Mammary epithelial cell (primary cell): ENCODE results near the gene ONECUT1.

Source experiments
- EZH2 ChIP-seq: IDR thresholded peaks from 2 replicates; pipeline ENCODE4 v1.6.1; 2012; ENCODE audit warnings: low read length, inconsistent platforms, borderline replicate concordance
- TF ChIP-seq, protein P1 (sequence below), 2 donors: IDR thresholded peaks in 1 of 2; conservative IDR thresholded peaks in 1 of 2; 2 replicates each; pipeline ENCODE4 v1.5.1; 2011 to 2012; ENCODE audit warnings: inconsistent platforms in 2 of 2, low read length in 2 of 2, mild to moderate bottlenecking in 2 of 2, control low read depth in 1 of 2, low read depth in 1 of 2; ENCODE audit not compliant: insufficient read depth in 1 of 2; ENCODE audit errors: extremely low read depth in 1 of 2

DNA sequence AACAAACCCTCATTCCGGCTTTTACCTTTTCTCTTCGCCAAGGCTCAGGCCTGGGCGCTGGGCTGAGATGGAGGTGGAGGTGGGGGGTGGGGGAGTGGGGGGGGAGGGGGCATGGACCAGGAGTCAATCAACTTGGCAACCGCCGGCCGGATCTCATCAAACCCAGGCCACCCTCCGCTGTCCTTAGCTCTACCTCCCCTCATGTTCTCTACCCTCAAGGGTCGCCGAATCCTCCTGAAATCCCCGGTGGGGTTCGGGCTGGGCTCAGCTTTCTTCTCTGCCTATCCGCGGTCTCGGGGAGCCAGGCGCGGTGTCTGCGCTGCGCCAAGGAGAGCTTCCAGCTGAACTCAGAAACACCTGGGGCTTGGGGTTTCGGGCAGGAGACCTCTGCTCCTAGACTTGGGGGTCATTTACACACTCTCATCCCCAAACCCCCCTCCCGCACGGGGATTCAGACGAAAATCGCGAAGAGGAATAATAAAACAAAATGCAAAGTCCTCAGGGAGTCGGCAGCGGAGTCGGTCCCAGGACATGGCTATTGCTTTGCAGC, 2.5 kb downstream of the ONECUT1 start:
- TF ChIP-seq, protein P1, sequence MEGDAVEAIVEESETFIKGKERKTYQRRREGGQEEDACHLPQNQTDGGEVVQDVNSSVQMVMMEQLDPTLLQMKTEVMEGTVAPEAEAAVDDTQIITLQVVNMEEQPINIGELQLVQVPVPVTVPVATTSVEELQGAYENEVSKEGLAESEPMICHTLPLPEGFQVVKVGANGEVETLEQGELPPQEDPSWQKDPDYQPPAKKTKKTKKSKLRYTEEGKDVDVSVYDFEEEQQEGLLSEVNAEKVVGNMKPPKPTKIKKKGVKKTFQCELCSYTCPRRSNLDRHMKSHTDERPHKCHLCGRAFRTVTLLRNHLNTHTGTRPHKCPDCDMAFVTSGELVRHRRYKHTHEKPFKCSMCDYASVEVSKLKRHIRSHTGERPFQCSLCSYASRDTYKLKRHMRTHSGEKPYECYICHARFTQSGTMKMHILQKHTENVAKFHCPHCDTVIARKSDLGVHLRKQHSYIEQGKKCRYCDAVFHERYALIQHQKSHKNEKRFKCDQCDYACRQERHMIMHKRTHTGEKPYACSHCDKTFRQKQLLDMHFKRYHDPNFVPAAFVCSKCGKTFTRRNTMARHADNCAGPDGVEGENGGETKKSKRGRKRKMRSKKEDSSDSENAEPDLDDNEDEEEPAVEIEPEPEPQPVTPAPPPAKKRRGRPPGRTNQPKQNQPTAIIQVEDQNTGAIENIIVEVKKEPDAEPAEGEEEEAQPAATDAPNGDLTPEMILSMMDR (conservative IDR thresholded peaks at IDR 0.05 in 1 of 2, IDR thresholded peaks at IDR 0.05 in 1 of 2; ENCODE audit: extremely low read depth in 1 of 2, insufficient read depth in 1 of 2, low read depth in 1 of 2, low read length in 2 of 2): no peak
- no peak for TF ChIP-seq EZH2
